IMR-90 (cell line): ENCODE measurements around the gene PTPRCAP. TPM values are rescaled to one million over a fixed set of nuclear protein-coding genes. Genes with fewer than 3 reads are reported as not detected.

Source experiments
- ATAC-seq: fragments of 200-7000 bp; cut with Tn5 transposase; 2 replicates; pipeline ENCODE4 v1.9.1; 2020; ENCODE audit warnings: low read depth, mild to moderate bottlenecking, moderate library complexity
- BruUV-seq: library from RNA; stranded (reverse); fragments of 400-500 nt; replicated peaks from 2 replicates; lab custom pipeline; 2021; lab: Mats Ljungman, UMichigan
- CTCF ChIA-PET: fragments of 300-600 bp; formaldehyde crosslinking; extraction: SDS; loops from one replicate; lab custom pipeline; 2021; ENCODE audit warnings: antibody characterized with exemption; lab: Yijun Ruan, JAX
- POLR2A ChIA-PET: fragments of 300-600 bp; sonication (Branson Sonifier 250); formaldehyde crosslinking; loops from one replicate; lab custom pipeline; 2022; ENCODE audit warnings: antibody characterized with exemption; ENCODE audit not compliant: unreplicated experiment; lab: Charles Lee
- DNase-seq: peaks from one replicate; pipeline ENCODE4 v3.0.0; 2013
- H2AFZ ChIP-seq: replicated peaks from 2 replicates; pipeline ENCODE3; 2013; ENCODE audit warnings: low read length, mild to moderate bottlenecking; ENCODE audit not compliant: poor library complexity
- H2AK5ac ChIP-seq: 2 replicates; pipeline ENCODE4 v1.6.1; 2013; ENCODE audit warnings: low read depth, low read length, inconsistent platforms
- H2AK9ac ChIP-seq: replicated peaks from 2 replicates; pipeline ENCODE3; 2013; ENCODE audit warnings: mild to moderate bottlenecking, low read depth, low read length, moderate library complexity; ENCODE audit not compliant: poor library complexity
- H2BK120ac ChIP-seq: 2 replicates; pipeline ENCODE4 v1.6.1; 2013; ENCODE audit warnings: low read depth, low read length, inconsistent platforms
- H2BK15ac ChIP-seq: 3 replicates; pipeline ENCODE4 v1.6.1; 2013; ENCODE audit warnings: low read depth, low read length, inconsistent platforms
- H2BK20ac ChIP-seq: 2 replicates; pipeline ENCODE4 v1.6.1; 2013; ENCODE audit warnings: low read depth, mild to moderate bottlenecking, inconsistent platforms, low read length, moderate library complexity
- H2BK5ac ChIP-seq: 2 replicates; pipeline ENCODE4 v1.6.1; 2013; ENCODE audit warnings: mild to moderate bottlenecking, low read depth, low read length, inconsistent platforms; ENCODE audit not compliant: poor library complexity, severe bottlenecking
- H3K14ac ChIP-seq: replicated peaks from 2 replicates; pipeline ENCODE4 v1.6.1; 2013; ENCODE audit warnings: low read depth, low read length, inconsistent platforms
- H3K18ac ChIP-seq: 2 replicates; pipeline ENCODE4 v1.6.1; 2013; ENCODE audit warnings: low read depth, low read length, control low read depth
- H3K23ac ChIP-seq: 2 replicates; pipeline ENCODE4 v1.6.1; 2013; ENCODE audit warnings: low read depth, low read length, inconsistent platforms
- H3K27ac ChIP-seq: 2 replicates; pipeline ENCODE4 v1.5.1; 2013; ENCODE audit warnings: mild to moderate bottlenecking, control low read depth, low read length; ENCODE audit not compliant: insufficient read depth
- H3K27me3 ChIP-seq: 2 replicates; pipeline ENCODE4 v1.6.1; 2013; ENCODE audit warnings: low read length; ENCODE audit not compliant: control insufficient read depth, insufficient read depth
- H3K36me3 ChIP-seq: 2 replicates; pipeline ENCODE4 v1.6.1; 2013; ENCODE audit warnings: low read length, mixed read lengths; ENCODE audit not compliant: control insufficient read depth, insufficient read depth
- H3K4ac ChIP-seq: 2 replicates; pipeline ENCODE4 v1.6.1; 2013; ENCODE audit warnings: low read depth, low read length, inconsistent platforms
- H3K4me1 ChIP-seq: 2 replicates; pipeline ENCODE4 v1.6.1; 2013; ENCODE audit warnings: low read length, mixed read lengths; ENCODE audit not compliant: control insufficient read depth, insufficient read depth
- H3K4me2 ChIP-seq: 2 replicates; pipeline ENCODE4 v1.6.1; 2013; ENCODE audit warnings: low read depth, mild to moderate bottlenecking, control low read depth, low read length, moderate library complexity
- H3K4me3 ChIP-seq: 2 replicates; pipeline ENCODE4 v1.5.1; 2013; ENCODE audit warnings: low read depth, mild to moderate bottlenecking, control low read depth, low read length, moderate library complexity; ENCODE audit not compliant: insufficient read depth
- H3K56ac ChIP-seq: 2 replicates; pipeline ENCODE4 v1.6.1; 2013; ENCODE audit warnings: low read length, inconsistent platforms; ENCODE audit not compliant: insufficient read depth; ENCODE audit errors: extremely low read depth
- H3K79me1 ChIP-seq, 2 experiments: 2 replicates each; pipeline ENCODE4 v1.6.1; 2013; ENCODE audit warnings: low read length in 2 of 2, inconsistent platforms in 1 of 2, low read depth in 1 of 2
- H3K9ac ChIP-seq: 2 replicates; pipeline ENCODE4 v1.6.1; 2013; ENCODE audit warnings: low read depth, low read length, control low read depth
- H3K9me1 ChIP-seq: 2 replicates; pipeline ENCODE4 v1.6.1; 2013; ENCODE audit warnings: low read length, inconsistent platforms; ENCODE audit not compliant: insufficient read depth
- H3K9me3 ChIP-seq: 2 replicates; pipeline ENCODE4 v1.6.1; 2013; ENCODE audit warnings: low read length; ENCODE audit not compliant: control insufficient read depth, insufficient read depth
- H4K20me1 ChIP-seq: 2 replicates; pipeline ENCODE4 v1.6.1; 2013; ENCODE audit warnings: low read length, inconsistent platforms; ENCODE audit not compliant: insufficient read depth
- H4K5ac ChIP-seq: 2 replicates; pipeline ENCODE4 v1.6.1; 2013; ENCODE audit warnings: mild to moderate bottlenecking, low read depth, low read length, control low read depth
- H4K8ac ChIP-seq, 2 experiments: 2 replicates each; pipeline ENCODE4 v1.6.1; 2013; ENCODE audit warnings: low read depth in 2 of 2, low read length in 2 of 2, control low read depth in 1 of 2, inconsistent platforms in 1 of 2
- H4K91ac ChIP-seq: 2 replicates; pipeline ENCODE4 v1.6.1; 2013; ENCODE audit warnings: low read depth, low read length, inconsistent platforms; ENCODE audit not compliant: insufficient read depth
- BHLHE40 ChIP-seq: fragments of 150-350 bp; IDR thresholded peaks from 2 replicates; pipeline ENCODE4 v1.6.1; 2016; ENCODE audit warnings: mild to moderate bottlenecking, low read depth, low read length
- CEBPB ChIP-seq: IDR thresholded peaks from 2 replicates; pipeline ENCODE4 v1.6.1; 2012; ENCODE audit warnings: low read depth, low read length, improper control_type of control experiment
- CHD1 ChIP-seq: IDR thresholded peaks from 2 replicates; pipeline ENCODE4 v1.6.1; 2012; ENCODE audit warnings: low read depth, low read length, improper control_type of control experiment
- CTCF ChIP-seq: conservative IDR thresholded peaks from 2 replicates; pipeline ENCODE4 v1.5.1; 2012; ENCODE audit warnings: mild to moderate bottlenecking, low read depth, low read length, improper control_type of control experiment
- ELK1 ChIP-seq: fragments of 150-350 bp; IDR thresholded peaks from 2 replicates; pipeline ENCODE4 v1.6.1; 2016; ENCODE audit warnings: low read depth, mild to moderate bottlenecking, low read length, moderate library complexity, borderline replicate concordance
- FOS ChIP-seq: fragments of 150-350 bp; IDR thresholded peaks from 2 replicates; pipeline ENCODE4 v1.6.1; 2016; ENCODE audit warnings: low read depth, low read length
- MAFK ChIP-seq: IDR thresholded peaks from 2 replicates; pipeline ENCODE4 v1.6.1; 2012; ENCODE audit warnings: low read depth, low read length, improper control_type of control experiment
- MAZ ChIP-seq: IDR thresholded peaks from 2 replicates; pipeline ENCODE4 v1.6.1; 2012; ENCODE audit warnings: low read depth, mild to moderate bottlenecking, low read length, improper control_type of control experiment, moderate library complexity, borderline replicate concordance
- MXI1 ChIP-seq: IDR thresholded peaks from 2 replicates; pipeline ENCODE4 v1.6.1; 2012; ENCODE audit warnings: low read depth, mild to moderate bottlenecking, low read length, moderate library complexity, borderline replicate concordance
- NFE2L2 ChIP-seq: fragments of 150-350 bp; IDR thresholded peaks from 2 replicates; pipeline ENCODE4 v1.6.1; 2016; ENCODE audit warnings: low read depth, mild to moderate bottlenecking, low read length
- POLR2A ChIP-seq: IDR thresholded peaks from 2 replicates; pipeline ENCODE4 v1.6.1; 2012; ENCODE audit warnings: mild to moderate bottlenecking, low read depth, low read length
- RAD21 ChIP-seq: IDR thresholded peaks from 2 replicates; pipeline ENCODE4 v1.6.1; 2012; ENCODE audit warnings: low read length, improper control_type of control experiment
- RCOR1 ChIP-seq: IDR thresholded peaks from 2 replicates; pipeline ENCODE4 v1.6.1; 2012; ENCODE audit warnings: mild to moderate bottlenecking, low read length, improper control_type of control experiment; ENCODE audit not compliant: insufficient replicate concordance
- RFX5 ChIP-seq: IDR thresholded peaks from 2 replicates; pipeline ENCODE4 v1.8.0; 2012; ENCODE audit warnings: low read depth, mild to moderate bottlenecking, low read length, moderate library complexity
- USF2 ChIP-seq: fragments of 150-350 bp; IDR thresholded peaks from 2 replicates; pipeline ENCODE4 v1.6.1; 2017; ENCODE audit warnings: mild to moderate bottlenecking, antibody characterized with exemption, low read length, low read depth
- WGBS, 2 experiments: methylation state at CpG; one replicate each; pipeline versions ENCODE4 v1.1.5 to v1.1.7; 2013; ENCODE audit warnings: missing lambda C conversion rate in 2 of 2; ENCODE audit not compliant: insufficient read length in 1 of 2; ENCODE audit errors: extremely low coverage in 2 of 2; 5-methylcytosine and 5-hydroxymethylcytosine counted together
- dilution Hi-C: fragments of 300-500 bp; cut with HindIII; formaldehyde crosslinking; loops from one replicate; pipeline ENCODE4 v1.14.3; 2018; ENCODE audit warnings: low sequenced_read_pairs; ENCODE audit not compliant: unreplicated experiment
- in situ Hi-C: fragments of 300-500 bp; cut with MboI; formaldehyde crosslinking; loops from 3 replicates; pipeline ENCODE4 v1.14.3; 2019; ENCODE audit warnings: low sequenced_read_pairs, inconsistent platforms, mixed read lengths
- intact Hi-C: fragments of 100-400 bp; cut with micrococcal nuclease; formaldehyde crosslinking; loops from 2 replicates; pipeline ENCODE4 v1.10.0; 2022
- polyA plus RNA-seq, 3 experiments: library from polyadenylated mRNA; depleted of rRNA; stranded (reverse); fragments of >200 nt; gene quantifications; 2 replicates each; pipeline ENCODE4 v1.2.3, GENCODE V29; 2012; ENCODE audit warnings: low replicate concordance in 1 of 3
- total RNA-seq: library from RNA; depleted of rRNA; stranded (reverse); fragments of >200 nt; gene quantifications from 2 replicates; pipeline ENCODE4 v1.2.3, GENCODE V29; 2012

PTPRCAP gene
- total and polyA plus RNA-seq, 2 of the 4 experiments (the other 2 are of a cell fraction) = 0.24 TPM; not detected in 1

- Histone ChIP-seq H3K18ac (no peak overlapping the region), H3K4me2 (peak overlapping the region; percentile 72), H4K8ac (peak overlapping the region in 1 of 2 experiments; percentile 74; a peak in 2 of 4 replicates), H2AK5ac (peak overlapping the region; percentile 73), H3K36me3 (no peaks in the 10 kb centered on the region), H3K27me3 (peaks cover 1% of the 10 kb centered on the region; the same call in 1 of the 2 replicates), H2AK9ac (peak overlapping the region; percentile 94), H2BK120ac (no peak overlapping the region), H3K56ac (0 out of 2 replicates have a peak overlapping the region, but pooled peaks have one; percentile 6), H3K27ac (peak overlapping the region; percentile 30; the same call in 1 of the 2 replicates), H2BK5ac (no peak overlapping the region), H2BK20ac (no peak overlapping the region), H2AFZ (peak overlapping the region; percentile 99), H2BK15ac (no peak overlapping the region), H3K79me1 (no peaks in the 10 kb centered on the region), H4K20me1 (no peaks in the 10 kb centered on the region), H3K9me3 (no peaks in the 10 kb centered on the region), H3K23ac (0 out of 2 replicates have a peak overlapping the region, but pooled peaks have one; percentile 1), H4K91ac (peak overlapping the region; percentile 26; the same call in 1 of the 2 replicates), H3K9me1 (no peaks in the 10 kb centered on the region), H3K4me3 (peak overlapping the region; percentile 55), H3K9ac (peak overlapping the region; percentile 48; the same call in 1 of the 2 replicates), H3K14ac (no peak overlapping the region), H4K5ac (no peak overlapping the region), H3K4ac (peak overlapping the region; percentile 48; the same call in 1 of the 2 replicates), H3K4me1 (peaks cover 5% of the 10 kb centered on the region; the same call in 1 of the 2 replicates)
- dilution Hi-C loops (no loop called here), intact Hi-C loops (loop anchor here (5.0 kb wide), 1 partner anchor 62 kb away; the partner anchor contains the start of gene AIP), in situ Hi-C loops (no loop called here)
- CTCF ChIA-PET = interaction anchor here (1.8 kb wide), 1 partner anchor 19 kb away, joined by 7 read pairs; the partner anchor contains the start of gene PPP1CA
- ATAC-seq = no peak
- 54% methylated on average over 3 of the region's 15 CpGs; no CpG with 5 or more reads in 1 of the 2 experiments for WGBS, 2 experiments
- POLR2A ChIA-PET = no interaction called here
- DNase-seq = no peak
- no TSS peak for BruUV-seq
- TF ChIP-seq BHLHE40 (no peak), ELK1 (no peak), USF2 (no peak), CHD1 (no peak), MAZ (no peak), CTCF (no peak), MAFK (no peak), FOS (no peak), RCOR1 (no peak), RAD21 (no peak), CEBPB (no peak), RFX5 (no peak), MXI1 (no peak), NFE2L2 (no peak), POLR2A (no peak)
Measured at GRCh38 chr11:67420147-67420645, 17.3 kb downstream of the PTPRCAP start.
